IPS-18a (cell line): ENCODE data around the gene TTC19.
"Not testable (repeated sequence)": the region's sequence is repeated elsewhere in the genome, so short reads cannot be mapped to it uniquely, and the experiment has no call there.

ENCODE experiments used
- H3K27ac ChIP-seq: one replicate; pipeline ENCODE4 v1.5.1; 2013; ENCODE audit warnings: low read length
- H3K27me3 ChIP-seq: one replicate; pipeline ENCODE4 v1.6.1; 2013; ENCODE audit warnings: mild to moderate bottlenecking, low read length; ENCODE audit not compliant: control insufficient read depth, insufficient read depth
- H3K36me3 ChIP-seq: one replicate; pipeline ENCODE4 v1.6.1; 2013; ENCODE audit warnings: low read depth, low read length; ENCODE audit not compliant: control insufficient read depth
- H3K4me1 ChIP-seq: one replicate; pipeline ENCODE4 v1.6.1; 2013; ENCODE audit warnings: low read depth, low read length; ENCODE audit not compliant: control insufficient read depth
- H3K4me3 ChIP-seq: one replicate; pipeline ENCODE4 v1.5.1; 2013; ENCODE audit warnings: low read length
- H3K9ac ChIP-seq: one replicate; pipeline ENCODE4 v1.6.1; 2013; ENCODE audit warnings: mild to moderate bottlenecking, low read length, moderate library complexity
- H3K9me3 ChIP-seq: one replicate; pipeline ENCODE4 v1.6.1; 2013; ENCODE audit warnings: low read depth, low read length; ENCODE audit not compliant: control insufficient read depth

Gene TTC19

DNA sequence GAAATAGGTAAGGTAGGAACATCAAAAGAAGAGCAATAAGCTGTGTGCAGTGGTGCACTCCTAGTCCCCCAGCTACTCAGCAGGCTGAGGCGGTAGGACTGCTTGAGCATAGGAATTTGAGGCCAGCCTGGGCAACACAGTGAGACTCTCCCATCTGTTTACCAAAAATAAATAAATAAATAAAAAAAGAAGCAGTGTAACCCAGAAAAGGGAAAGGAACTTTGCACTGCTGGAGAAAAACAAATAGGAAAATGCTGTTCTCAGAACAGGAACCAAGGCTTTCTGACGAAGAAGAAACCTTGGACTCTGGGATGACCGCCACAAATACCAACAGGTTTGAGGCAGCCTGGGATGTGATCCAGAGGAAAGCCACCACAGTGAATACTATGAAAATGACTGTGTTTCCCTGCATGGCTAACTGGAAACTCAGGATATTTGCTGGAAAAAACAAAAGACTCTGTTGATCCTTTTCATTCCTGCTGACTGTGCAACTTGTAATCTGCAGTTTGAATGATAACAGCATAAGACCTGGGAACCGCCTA lies 41.2 kb downstream of the TTC19 start:
- no peaks in the 10 kb centered on the region for H3K27me3 ChIP-seq
- no peak overlapping the region for H3K9ac ChIP-seq
- no peak overlapping the region for H3K27ac ChIP-seq
- no peaks in the 10 kb centered on the region for H3K9me3 ChIP-seq
- peaks cover 7% of the 10 kb centered on the region for H3K4me1 ChIP-seq
- no peak overlapping the region for H3K4me3 ChIP-seq
- H3K36me3 ChIP-seq: peaks cover 57% of the 10 kb centered on the region

- H3K9ac ChIP-seq: no peak overlapping the region
- peaks cover 52% of the 10 kb centered on the region for H3K36me3 ChIP-seq
- H3K27me3 ChIP-seq: no peaks in the 10 kb centered on the region
- peaks cover 7% of the 10 kb centered on the region for H3K4me1 ChIP-seq
- H3K27ac ChIP-seq: no peak overlapping the region
- no peak overlapping the region for H3K4me3 ChIP-seq
- no peaks in the 10 kb centered on the region for H3K9me3 ChIP-seq
Observed at GRCh38 chr17:16044487-16044886, 44.9 kb downstream of the TTC19 start.

GRCh38 chr17:16046966-16047365 lies 47.3 kb downstream of the TTC19 start:
- Histone ChIP-seq H3K4me1 (peaks cover 7% of the 10 kb centered on the region), H3K27ac (no peak overlapping the region), H3K36me3 (peaks cover 49% of the 10 kb centered on the region), H3K9ac (no peak overlapping the region), H3K4me3 (no peak overlapping the region), H3K27me3 (no peaks in the 10 kb centered on the region), H3K9me3 (no peaks in the 10 kb centered on the region)

GRCh38 chr17:16048811-16049449 lies 49.3 kb downstream of the TTC19 start:
- Histone ChIP-seq H3K27me3 (no peaks in the 10 kb centered on the region), H3K4me1 (peaks cover 7% of the 10 kb centered on the region), H3K36me3 (peaks cover 37% of the 10 kb centered on the region), H3K9me3 (no peaks in the 10 kb centered on the region), H3K4me3 (no peak overlapping the region), H3K27ac (no peak overlapping the region), H3K9ac (no peak overlapping the region)

- Histone ChIP-seq H3K4me1 (no peaks in the 10 kb centered on the region), H3K4me3 (no peak overlapping the region), H3K27ac (no peak overlapping the region), H3K36me3 (peaks cover 44% of the 10 kb centered on the region), H3K9me3 (no peaks in the 10 kb centered on the region), H3K27me3 (no peaks in the 10 kb centered on the region), H3K9ac (no peak overlapping the region)
Observed at GRCh38 chr17:16050844-16051243, 51.2 kb downstream of the TTC19 start.

- Histone ChIP-seq H3K27me3 (no peaks in the 10 kb centered on the region), H3K4me3 (no peak overlapping the region), H3K27ac (no peak overlapping the region), H3K9me3 (no peaks in the 10 kb centered on the region), H3K4me1 (no peaks in the 10 kb centered on the region), H3K36me3 (peaks cover 43% of the 10 kb centered on the region), H3K9ac (no peak overlapping the region)
Observed at GRCh38 chr17:16052486-16052885, 52.9 kb downstream of the TTC19 start.

DNA sequence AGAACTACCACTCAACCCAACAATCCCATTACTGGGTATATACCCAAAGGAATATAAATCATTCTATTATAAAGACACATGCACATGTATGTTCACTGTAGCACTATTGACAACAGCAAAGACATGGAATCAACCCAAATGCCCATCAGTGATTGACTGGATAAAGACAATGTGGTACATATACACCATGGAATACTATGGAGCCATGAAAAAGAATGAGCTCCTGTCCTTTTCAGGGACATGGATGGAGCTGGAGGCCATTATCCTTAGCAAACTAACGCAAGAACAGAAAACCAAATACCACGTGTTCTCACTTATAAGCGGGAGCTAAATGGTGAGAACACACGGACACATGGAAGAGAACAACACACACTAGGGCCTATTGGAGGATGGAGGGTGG lies 55.5 kb downstream of the TTC19 start:
- H3K9ac ChIP-seq, H3K4me3 ChIP-seq, H3K27me3 ChIP-seq, H3K27ac ChIP-seq, H3K4me1 ChIP-seq, H3K9me3 ChIP-seq: not testable (repeated sequence)
- peaks cover 42% of the 10 kb centered on the region for H3K36me3 ChIP-seq

- no peak overlapping the region for H3K4me3 ChIP-seq
- no peaks in the 10 kb centered on the region for H3K27me3 ChIP-seq
- H3K4me1 ChIP-seq: no peaks in the 10 kb centered on the region
- no peak overlapping the region for H3K27ac ChIP-seq
- peaks cover 79% of the 10 kb centered on the region for H3K36me3 ChIP-seq
- H3K9me3 ChIP-seq: no peaks in the 10 kb centered on the region
- H3K9ac ChIP-seq: no peak overlapping the region
Observed at GRCh38 chr17:16061631-16062030, 62.0 kb downstream of the TTC19 start.

DNA sequence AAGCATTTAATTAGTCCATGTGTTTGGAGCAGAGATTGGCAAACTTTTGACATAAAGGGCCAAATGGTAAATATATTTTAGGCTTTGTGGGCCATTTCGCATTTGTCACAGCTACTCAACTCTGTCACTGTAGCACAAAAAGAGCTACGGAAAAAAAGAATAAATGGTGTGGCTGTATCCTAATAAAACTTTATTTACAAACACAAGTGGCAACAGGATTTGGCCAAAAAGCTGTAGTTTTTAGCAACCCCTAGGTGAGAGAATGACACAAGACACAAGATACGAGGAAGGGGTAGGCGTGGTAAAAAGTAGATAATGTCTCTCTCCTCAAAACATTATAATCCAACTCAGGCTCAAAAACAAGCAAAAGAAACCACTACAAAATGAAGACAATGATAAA lies 66.5 kb downstream of the TTC19 start:
- no peak overlapping the region for H3K9ac ChIP-seq
- no peak overlapping the region for H3K27ac ChIP-seq
- no peaks in the 10 kb centered on the region for H3K27me3 ChIP-seq
- H3K36me3 ChIP-seq: peaks cover 83% of the 10 kb centered on the region
- no peak overlapping the region for H3K4me3 ChIP-seq
- no peaks in the 10 kb centered on the region for H3K4me1 ChIP-seq
- H3K9me3 ChIP-seq: no peaks in the 10 kb centered on the region

DNA sequence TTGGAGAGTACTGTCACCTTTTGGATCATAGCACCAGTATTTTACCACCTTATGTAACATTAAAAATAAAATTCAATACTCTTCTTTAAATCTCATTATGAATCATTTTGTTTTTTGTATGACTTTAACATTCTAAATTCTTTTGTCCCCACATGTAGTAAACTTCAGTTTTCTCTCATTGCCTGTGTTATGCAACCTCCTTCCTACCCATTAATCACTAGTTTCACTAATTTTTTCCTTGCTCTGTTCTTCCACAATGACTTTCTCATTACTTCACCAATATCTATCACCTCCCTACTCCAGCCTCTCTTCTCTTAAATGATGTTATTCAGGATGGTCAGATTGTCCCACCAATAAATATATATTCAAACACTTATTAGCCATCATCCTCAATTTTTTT lies 68.7 kb downstream of the TTC19 start:
- H3K27ac ChIP-seq: no peak overlapping the region
- H3K9ac ChIP-seq: no peak overlapping the region
- no peaks in the 10 kb centered on the region for H3K27me3 ChIP-seq
- H3K4me3 ChIP-seq: no peak overlapping the region
- no peaks in the 10 kb centered on the region for H3K4me1 ChIP-seq
- no peaks in the 10 kb centered on the region for H3K9me3 ChIP-seq
- peaks cover 81% of the 10 kb centered on the region for H3K36me3 ChIP-seq

- Histone ChIP-seq H3K27ac (no peak overlapping the region), H3K4me3 (no peak overlapping the region), H3K9ac (no peak overlapping the region), H3K36me3 (peaks cover 75% of the 10 kb centered on the region), H3K27me3 (no peaks in the 10 kb centered on the region), H3K4me1 (no peaks in the 10 kb centered on the region), H3K9me3 (no peaks in the 10 kb centered on the region)
Observed at GRCh38 chr17:16072031-16072430, 72.4 kb downstream of the TTC19 start.

DNA sequence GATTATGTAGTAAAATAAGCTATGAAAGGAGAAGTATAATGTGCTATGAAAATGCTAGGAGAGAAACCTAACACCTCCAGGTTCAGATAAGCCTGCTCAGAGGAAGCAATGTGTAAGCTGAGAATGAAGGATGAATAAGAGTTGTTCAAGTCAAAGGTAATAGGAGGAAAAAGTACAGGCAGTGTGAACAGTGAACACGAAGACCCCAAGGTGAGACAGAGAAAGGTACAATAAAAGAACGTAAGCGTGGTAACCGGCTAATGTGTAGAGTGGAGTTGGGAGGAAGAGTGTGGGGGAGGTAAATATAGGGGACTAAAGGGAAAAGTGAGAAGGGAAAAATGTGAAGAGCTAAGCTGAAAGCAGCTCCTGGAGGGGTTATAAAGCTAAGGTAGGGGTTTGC lies 74.2 kb downstream of the TTC19 start:
- Histone ChIP-seq H3K27me3 (no peaks in the 10 kb centered on the region), H3K36me3 (peaks cover 72% of the 10 kb centered on the region), H3K9me3 (no peaks in the 10 kb centered on the region), H3K4me1 (no peaks in the 10 kb centered on the region), H3K9ac (no peak overlapping the region), H3K27ac (no peak overlapping the region), H3K4me3 (no peak overlapping the region)
